GM21529 (cell line): Measurements from ENCODE around the gene RPGRIP1L.

ENCODE experiments used
- ATAC-seq: cut with Tn5 transposase; IDR thresholded peaks from one replicate; pipeline ENCODE4 v1.9.1; 2021; ENCODE audit not compliant: unreplicated experiment

RPGRIP1L gene

DNA sequence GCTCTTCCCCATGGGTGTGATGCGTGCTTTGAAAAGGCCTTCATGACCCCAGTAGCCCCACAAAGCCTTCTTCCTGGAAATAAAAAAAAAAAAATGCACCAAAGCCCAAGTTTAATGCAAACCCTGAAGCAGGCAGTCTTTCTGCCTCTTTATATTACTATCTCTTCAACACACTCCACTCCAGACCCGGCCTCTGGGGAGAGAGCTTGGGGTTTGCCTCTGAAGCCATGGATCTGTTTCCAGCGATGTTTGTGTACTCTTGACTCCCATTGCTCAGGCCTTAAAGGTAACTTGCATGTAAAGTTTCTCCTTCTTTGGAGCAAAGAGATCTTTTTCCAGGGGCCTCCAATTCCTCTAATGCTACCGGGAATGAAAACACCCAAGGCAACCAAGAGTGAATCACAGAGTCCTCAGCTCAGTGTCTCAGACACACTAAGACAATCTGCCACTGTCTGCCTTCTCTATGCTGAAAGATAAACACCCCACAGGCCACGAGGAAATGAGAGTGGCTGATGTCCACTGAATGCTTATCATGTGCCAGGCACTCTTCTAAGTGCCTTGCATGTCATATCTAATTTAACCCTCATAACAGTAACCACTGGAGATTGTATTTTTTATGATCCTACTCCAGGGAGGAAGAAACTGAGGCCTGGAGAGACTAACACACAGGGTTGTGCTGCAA, 144.2 kb downstream of the RPGRIP1L start:
- no peak for ATAC-seq

DNA sequence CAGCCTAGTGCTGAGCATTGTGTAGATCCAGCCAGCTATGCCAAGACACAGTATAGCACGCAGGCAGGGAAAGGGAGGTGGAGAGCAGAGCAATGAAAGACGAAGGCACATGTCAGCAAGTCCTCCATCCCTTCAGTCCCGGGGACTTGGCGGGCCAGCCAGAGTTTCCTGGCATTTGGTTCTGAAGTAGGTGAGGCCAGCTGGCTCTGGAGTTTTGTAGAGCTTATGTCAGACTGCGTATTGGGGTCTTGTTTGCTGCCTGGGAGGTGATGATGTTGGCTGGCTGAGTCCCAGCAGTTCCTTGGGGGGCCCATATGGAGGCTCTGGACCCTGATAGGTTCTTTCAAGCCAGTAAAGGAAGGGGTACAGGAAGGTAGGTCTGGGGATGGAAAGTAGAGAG, 144.9 kb downstream of the RPGRIP1L start:
- no peak for ATAC-seq

DNA sequence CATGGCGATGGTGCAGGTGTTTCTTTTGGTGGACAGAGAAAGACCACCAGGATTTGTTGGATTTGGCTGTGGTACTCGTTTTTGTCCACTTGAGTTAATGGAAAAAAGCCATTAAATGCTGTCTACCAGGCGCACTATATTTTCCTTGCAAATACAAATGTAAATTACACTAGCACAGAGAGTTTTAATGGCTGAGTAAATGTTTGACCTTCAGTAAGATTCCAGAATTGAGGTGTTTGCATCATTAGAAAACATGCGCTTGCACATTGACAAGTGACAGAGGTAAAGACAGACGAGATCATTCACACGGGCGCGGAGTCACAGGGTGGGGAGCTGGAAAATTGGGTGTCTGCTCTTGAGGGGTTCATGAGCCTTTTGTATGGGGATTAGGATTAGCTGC, 147.1 kb downstream of the RPGRIP1L start:
- no peak for ATAC-seq

DNA sequence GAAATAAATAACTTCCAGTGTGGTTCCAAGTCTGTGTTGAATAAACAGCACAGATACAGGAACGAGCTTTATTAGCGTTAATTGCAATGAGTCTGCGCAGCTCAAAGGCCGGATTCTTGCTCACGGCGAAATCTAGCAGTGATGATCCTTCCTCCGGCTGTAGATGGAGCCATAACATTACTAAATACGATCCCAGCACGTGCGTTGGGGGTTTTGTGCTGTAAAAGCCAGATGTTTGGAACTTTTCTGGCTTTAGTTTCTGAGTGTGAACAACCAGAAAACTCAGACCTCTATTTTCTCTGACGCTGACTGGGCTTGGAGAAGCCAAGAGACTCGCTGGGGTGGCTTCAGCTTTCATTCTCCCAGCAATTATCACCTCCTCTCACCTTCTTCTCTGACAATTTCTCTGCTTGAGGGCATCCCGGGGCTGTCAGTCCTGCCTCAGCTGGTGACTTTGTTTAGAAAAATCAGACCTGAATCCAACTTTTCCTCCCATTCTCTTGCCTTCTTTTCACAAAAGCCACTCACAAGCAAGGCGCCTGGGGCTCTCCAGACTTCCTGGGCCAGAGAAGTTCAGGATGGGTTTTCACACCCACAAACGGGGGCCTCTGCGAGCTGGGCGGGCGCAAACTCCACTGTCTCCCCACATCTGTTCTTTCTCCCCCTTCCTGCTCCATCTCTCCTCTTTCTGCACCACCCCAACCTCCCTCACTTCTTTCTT, 153.5 kb downstream of the RPGRIP1L start:
- peak; percentile 87 for ATAC-seq
